Measurements from ENCODE around the gene ZFAND6.

DNA sequence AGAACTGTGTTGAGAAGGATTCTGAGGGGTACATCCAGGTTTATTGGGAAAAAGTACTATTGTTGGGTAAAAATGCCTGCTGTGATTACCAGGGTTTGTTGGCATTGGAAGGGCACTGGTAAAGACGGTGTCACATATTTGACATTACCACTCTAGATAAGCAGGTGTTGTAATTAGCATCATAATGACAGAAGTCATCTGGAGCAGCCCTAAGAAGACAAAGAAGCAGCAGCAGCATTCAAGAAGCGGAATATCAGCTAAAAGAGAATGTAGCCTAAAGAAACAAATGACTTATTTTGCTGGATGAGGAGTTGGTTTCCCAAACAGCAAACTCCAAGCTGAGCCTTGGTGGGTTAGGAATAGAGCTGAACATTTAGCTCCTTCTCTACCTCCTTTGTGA lies 30.5 kb upstream of the ZFAND6 start:
- TF ChIP-seq, protein P1, sequence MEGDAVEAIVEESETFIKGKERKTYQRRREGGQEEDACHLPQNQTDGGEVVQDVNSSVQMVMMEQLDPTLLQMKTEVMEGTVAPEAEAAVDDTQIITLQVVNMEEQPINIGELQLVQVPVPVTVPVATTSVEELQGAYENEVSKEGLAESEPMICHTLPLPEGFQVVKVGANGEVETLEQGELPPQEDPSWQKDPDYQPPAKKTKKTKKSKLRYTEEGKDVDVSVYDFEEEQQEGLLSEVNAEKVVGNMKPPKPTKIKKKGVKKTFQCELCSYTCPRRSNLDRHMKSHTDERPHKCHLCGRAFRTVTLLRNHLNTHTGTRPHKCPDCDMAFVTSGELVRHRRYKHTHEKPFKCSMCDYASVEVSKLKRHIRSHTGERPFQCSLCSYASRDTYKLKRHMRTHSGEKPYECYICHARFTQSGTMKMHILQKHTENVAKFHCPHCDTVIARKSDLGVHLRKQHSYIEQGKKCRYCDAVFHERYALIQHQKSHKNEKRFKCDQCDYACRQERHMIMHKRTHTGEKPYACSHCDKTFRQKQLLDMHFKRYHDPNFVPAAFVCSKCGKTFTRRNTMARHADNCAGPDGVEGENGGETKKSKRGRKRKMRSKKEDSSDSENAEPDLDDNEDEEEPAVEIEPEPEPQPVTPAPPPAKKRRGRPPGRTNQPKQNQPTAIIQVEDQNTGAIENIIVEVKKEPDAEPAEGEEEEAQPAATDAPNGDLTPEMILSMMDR (IDR thresholded peaks at IDR 0.05; ENCODE audit: poor library complexity, severe bottlenecking) = no peak
- TF ChIP-seq POLR2AphosphoS5 (IDR thresholded peaks at IDR 0.05) (no peak), EZH2 (IDR thresholded peaks at IDR 0.05; ENCODE audit: borderline replicate concordance, insufficient read depth, low read length, poor library complexity, severe bottlenecking) (no peak), RAD21 (conservative IDR thresholded peaks at IDR 0.05) (no peak), TAF1 (IDR thresholded peaks at IDR 0.05; ENCODE audit: low read depth) (no peak), EP300 (conservative IDR thresholded peaks at IDR 0.05; ENCODE audit: poor library complexity, severe bottlenecking) (no peak), SMC3 (conservative IDR thresholded peaks at IDR 0.05; ENCODE audit: poor library complexity) (no peak), MXI1 (conservative IDR thresholded peaks at IDR 0.05; ENCODE audit: poor library complexity, severe bottlenecking) (no peak)
- TF ChIP-seq, protein P2, sequence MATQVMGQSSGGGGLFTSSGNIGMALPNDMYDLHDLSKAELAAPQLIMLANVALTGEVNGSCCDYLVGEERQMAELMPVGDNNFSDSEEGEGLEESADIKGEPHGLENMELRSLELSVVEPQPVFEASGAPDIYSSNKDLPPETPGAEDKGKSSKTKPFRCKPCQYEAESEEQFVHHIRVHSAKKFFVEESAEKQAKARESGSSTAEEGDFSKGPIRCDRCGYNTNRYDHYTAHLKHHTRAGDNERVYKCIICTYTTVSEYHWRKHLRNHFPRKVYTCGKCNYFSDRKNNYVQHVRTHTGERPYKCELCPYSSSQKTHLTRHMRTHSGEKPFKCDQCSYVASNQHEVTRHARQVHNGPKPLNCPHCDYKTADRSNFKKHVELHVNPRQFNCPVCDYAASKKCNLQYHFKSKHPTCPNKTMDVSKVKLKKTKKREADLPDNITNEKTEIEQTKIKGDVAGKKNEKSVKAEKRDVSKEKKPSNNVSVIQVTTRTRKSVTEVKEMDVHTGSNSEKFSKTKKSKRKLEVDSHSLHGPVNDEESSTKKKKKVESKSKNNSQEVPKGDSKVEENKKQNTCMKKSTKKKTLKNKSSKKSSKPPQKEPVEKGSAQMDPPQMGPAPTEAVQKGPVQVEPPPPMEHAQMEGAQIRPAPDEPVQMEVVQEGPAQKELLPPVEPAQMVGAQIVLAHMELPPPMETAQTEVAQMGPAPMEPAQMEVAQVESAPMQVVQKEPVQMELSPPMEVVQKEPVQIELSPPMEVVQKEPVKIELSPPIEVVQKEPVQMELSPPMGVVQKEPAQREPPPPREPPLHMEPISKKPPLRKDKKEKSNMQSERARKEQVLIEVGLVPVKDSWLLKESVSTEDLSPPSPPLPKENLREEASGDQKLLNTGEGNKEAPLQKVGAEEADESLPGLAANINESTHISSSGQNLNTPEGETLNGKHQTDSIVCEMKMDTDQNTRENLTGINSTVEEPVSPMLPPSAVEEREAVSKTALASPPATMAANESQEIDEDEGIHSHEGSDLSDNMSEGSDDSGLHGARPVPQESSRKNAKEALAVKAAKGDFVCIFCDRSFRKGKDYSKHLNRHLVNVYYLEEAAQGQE (IDR thresholded peaks at IDR 0.05; ENCODE audit: borderline replicate concordance) = no peak
